ENCODE results near the gene MGST2. TPM values are rescaled to one million over a fixed set of nuclear protein-coding genes. Genes with fewer than 3 reads are reported as not detected.

The MGST2 gene
- polyA plus RNA-seq, 1 experiment, result 10.0 TPM

DNA sequence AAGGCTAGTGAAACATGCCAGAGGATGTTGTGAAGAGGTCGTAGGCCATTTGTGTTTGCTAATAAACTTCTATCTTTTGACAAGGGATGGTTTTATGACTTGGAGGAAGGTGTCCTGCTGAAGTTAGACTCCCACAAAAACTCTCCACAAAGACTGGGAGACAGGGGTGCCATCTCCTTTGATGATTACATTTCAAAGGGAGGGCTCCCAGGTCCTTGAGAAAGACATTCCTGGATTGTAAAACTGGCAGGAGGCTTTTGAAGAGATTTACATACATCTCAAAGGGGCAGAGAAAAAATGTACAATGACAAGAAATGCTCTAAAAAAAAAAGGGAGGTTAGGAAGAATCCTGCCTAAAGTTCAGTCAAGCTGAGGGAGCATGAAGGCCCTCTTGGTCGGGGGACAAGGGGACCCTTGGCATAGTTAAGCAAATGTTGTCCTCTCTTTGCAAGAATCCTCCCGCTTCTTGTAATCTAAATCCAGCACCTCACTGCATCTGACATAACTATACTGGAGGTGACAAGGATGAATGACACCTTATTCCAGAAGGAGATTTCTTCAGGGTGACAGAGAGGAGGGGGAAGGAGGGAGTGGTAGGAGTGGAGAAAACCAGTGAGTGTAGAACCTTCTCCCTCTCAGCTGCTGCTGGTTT lies 41.1 kb upstream of the MGST2 start:
- DNase-seq (ENCODE audit: low read depth), result no peak
- no peak for TF ChIP-seq CTCF (IDR thresholded peaks at IDR 0.05; ENCODE audit: insufficient read depth, low read depth, low read length)
- Histone ChIP-seq H3K4me3 (ENCODE audit: low read depth, low read length) (no peak overlapping the region), H3K36me3 (ENCODE audit: control insufficient read depth, insufficient read depth, low read length) (no peaks in the 10 kb centered on the region), H3K27me3 (ENCODE audit: control insufficient read depth, insufficient read depth, low read length) (peaks cover 9% of the 10 kb centered on the region)
- ChIA-PET CTCF (interaction anchor here (0.8 to 4.1 kb wide), 5 partner anchors 10 to 32 kb away, joined by 3 to 18 read pairs (median 9); no protein-coding TSS in a partner anchor), POLR2A (no interaction called here)

GRCh38 chr4:139625093-139625455 lies 40.5 kb upstream of the MGST2 start:
- TF ChIP-seq CTCF (IDR thresholded peaks at IDR 0.05; ENCODE audit: insufficient read depth, low read depth, low read length), result no peak
- H3K4me3 ChIP-seq (ENCODE audit: low read depth, low read length), result no peak overlapping the region
- peaks cover 9% of the 10 kb centered on the region for H3K27me3 ChIP-seq (ENCODE audit: control insufficient read depth, insufficient read depth, low read length)
- CTCF ChIA-PET, result interaction anchor here (0.8 to 4.1 kb wide), 6 partner anchors 7 to 32 kb away, joined by 3 to 18 read pairs (median 8); no protein-coding TSS in a partner anchor
- no peaks in the 10 kb centered on the region for H3K36me3 ChIP-seq (ENCODE audit: control insufficient read depth, insufficient read depth, low read length)
- POLR2A ChIA-PET, result no interaction called here
- DNase-seq (ENCODE audit: low read depth), result no peak

GRCh38 chr4:139625482-139625881 lies 40.1 kb upstream of the MGST2 start:
- DNase-seq (ENCODE audit: low read depth), result no peak
- TF ChIP-seq CTCF (IDR thresholded peaks at IDR 0.05; ENCODE audit: insufficient read depth, low read depth, low read length), result no peak
- Histone ChIP-seq H3K4me3 (ENCODE audit: low read depth, low read length) (no peak overlapping the region), H3K27me3 (ENCODE audit: control insufficient read depth, insufficient read depth, low read length) (peaks cover 9% of the 10 kb centered on the region), H3K36me3 (ENCODE audit: control insufficient read depth, insufficient read depth, low read length) (no peaks in the 10 kb centered on the region)
- ChIA-PET CTCF (interaction anchor here (1.4 to 4.1 kb wide), 5 partner anchors 8 to 26 kb away, joined by 6 to 18 read pairs (median 9); no protein-coding TSS in a partner anchor), POLR2A (no interaction called here)

DNA sequence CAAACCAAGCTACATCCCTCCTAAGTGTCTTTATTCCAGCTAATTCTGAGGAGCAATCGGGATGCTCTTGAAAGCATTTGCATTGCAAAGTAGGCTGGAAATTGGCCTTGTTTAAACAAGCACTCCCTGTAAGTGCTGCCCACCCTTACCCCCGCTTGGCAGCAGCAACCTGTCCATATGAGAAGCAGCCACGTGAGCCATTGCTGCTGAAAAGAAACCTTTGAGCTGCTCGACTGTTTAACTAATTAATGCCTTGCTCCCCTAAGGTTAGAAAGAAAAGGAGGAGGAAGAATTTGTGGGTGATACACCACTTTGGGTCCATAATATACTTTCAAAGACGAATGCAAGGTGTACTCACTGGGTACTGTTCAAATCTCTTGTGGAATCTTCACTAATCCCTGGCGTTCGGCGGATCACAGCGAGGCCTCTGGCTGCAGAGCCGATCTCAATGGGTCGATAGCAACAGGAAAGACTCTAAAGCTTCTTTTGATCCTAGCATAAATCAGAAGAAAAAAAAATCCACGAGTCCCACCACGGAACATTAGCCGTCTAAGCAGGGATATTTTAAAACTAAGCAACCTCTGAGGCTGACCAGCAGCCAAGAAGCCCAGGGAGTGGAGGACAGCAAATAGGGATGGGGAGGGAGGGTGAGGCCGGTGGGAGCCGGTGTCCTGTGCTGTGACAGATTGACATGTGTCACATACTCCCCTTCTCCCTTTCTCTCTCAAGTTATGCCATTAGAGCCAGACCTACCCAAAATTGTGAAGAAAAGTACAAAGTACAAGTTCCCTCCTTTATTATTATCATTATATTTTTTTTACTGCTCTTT lies 37.2 kb upstream of the MGST2 start:
- CTCF ChIA-PET, result interaction anchor here (1.0 to 1.7 kb wide), 3 partner anchors 9 to 25 kb away, joined by 5 to 7 read pairs (median 5); no protein-coding TSS in a partner anchor

More for the DNA sequence above, 37.2 kb upstream of the MGST2 start:
- H3K4me3 ChIP-seq (ENCODE audit: low read depth, low read length), result no peak overlapping the region
- H3K36me3 ChIP-seq (ENCODE audit: control insufficient read depth, insufficient read depth, low read length), result no peaks in the 10 kb centered on the region
- TF ChIP-seq CTCF (IDR thresholded peaks at IDR 0.05; ENCODE audit: insufficient read depth, low read depth, low read length), result no peak
- POLR2A ChIA-PET, result interaction anchor here (0.6 kb wide), 1 partner anchor 45 kb away, joined by 8 read pairs; no protein-coding TSS in a partner anchor
- no peak for DNase-seq (ENCODE audit: low read depth)
- H3K27me3 ChIP-seq (ENCODE audit: control insufficient read depth, insufficient read depth, low read length), result peaks cover 15% of the 10 kb centered on the region
